Caco-2 (cell line): ENCODE results near the gene AXDND1. TPM values are rescaled to one million over a fixed set of nuclear protein-coding genes. Genes with fewer than 3 reads are reported as not detected.

Experiments
- BruUV-seq: library from RNA; stranded (reverse); fragments of 400-500 nt; replicated peaks from 2 replicates; lab custom pipeline; 2021; lab: Mats Ljungman, UMichigan
- CTCF ChIA-PET: fragments of 300-600 bp; sonication (Branson Sonifier 250); formaldehyde crosslinking; loops from one replicate; lab custom pipeline; 2022; ENCODE audit warnings: antibody characterized with exemption; lab: Charles Lee
- POLR2A ChIA-PET: fragments of 300-600 bp; sonication (Branson Sonifier 250); formaldehyde crosslinking; loops from one replicate; lab custom pipeline; 2022; ENCODE audit warnings: antibody characterized with exemption; lab: Charles Lee
- DNase-seq, 2 experiments: peaks; one replicate each; pipeline versions ENCODE4 v3.0.0 to v3.0.0-alpha.2; 2020 to 2022
- H3K27me3 ChIP-seq: replicated peaks from 2 replicates; pipeline ENCODE4 v1.6.0; 2011; ENCODE audit warnings: low read length; ENCODE audit not compliant: control insufficient read depth, insufficient read depth
- H3K36me3 ChIP-seq: 2 replicates; pipeline ENCODE4 v1.5.1; 2011; ENCODE audit warnings: low read length; ENCODE audit not compliant: control insufficient read depth, insufficient read depth
- H3K4me1 ChIP-seq: fragments of 250-450 bp; sonication (Bioruptor Pico); 2 replicates; pipeline ENCODE4 v1.5.1; 2020; ENCODE audit warnings: mild to moderate bottlenecking
- H3K4me3 ChIP-seq: 2 replicates; pipeline ENCODE4 v1.5.1; 2011; ENCODE audit warnings: low read depth, mild to moderate bottlenecking, control low read depth, low read length
- H3K9me3 ChIP-seq: fragments of 250-450 bp; sonication (Bioruptor Pico); 2 replicates; pipeline ENCODE4 v1.5.1; 2020; ENCODE audit warnings: mild to moderate bottlenecking, moderate library complexity
- H3K27ac Mint-ChIP-seq: one replicate; pipeline ENCODE4 v1.8.0; 2022; ENCODE audit warnings: mixed read lengths; ENCODE audit not compliant: unreplicated experiment
- H3K27me3 Mint-ChIP-seq: one replicate; pipeline ENCODE4 v1.8.0; 2022; ENCODE audit warnings: mixed read lengths; ENCODE audit not compliant: insufficient read depth, unreplicated experiment
- H3K36me3 Mint-ChIP-seq: one replicate; pipeline ENCODE4 v1.8.0; 2022; ENCODE audit warnings: mild to moderate bottlenecking, mixed read lengths; ENCODE audit not compliant: insufficient read depth, unreplicated experiment
- H3K4me1 Mint-ChIP-seq: one replicate; pipeline ENCODE4 v1.8.0; 2022; ENCODE audit warnings: low read depth, mixed read lengths; ENCODE audit not compliant: unreplicated experiment
- H3K4me3 Mint-ChIP-seq: one replicate; pipeline ENCODE4 v1.8.0; 2022; ENCODE audit warnings: mild to moderate bottlenecking, moderate library complexity, mixed read lengths; ENCODE audit not compliant: unreplicated experiment
- H3K9me3 Mint-ChIP-seq: one replicate; pipeline ENCODE4 v1.8.0; 2022; ENCODE audit warnings: mixed read lengths; ENCODE audit not compliant: unreplicated experiment
- CTCF ChIP-seq, 2 experiments: fragments of 200-600 bp in 1 of 2; IDR thresholded peaks; 1 replicate in 1 of 2; 2 replicates in 1 of 2; pipeline versions ENCODE4 v1.5.1 to v1.8.0; 2011 to 2022; ENCODE audit warnings: antibody characterized with exemption in 1 of 2, control low read depth in 1 of 2, inconsistent platforms in 1 of 2, low read depth in 1 of 2, low read length in 1 of 2, mild to moderate bottlenecking in 1 of 2, moderate library complexity in 1 of 2; ENCODE audit not compliant: insufficient read depth in 1 of 2, severe bottlenecking in 1 of 2, unreplicated experiment in 1 of 2
- intact Hi-C: fragments of 100-400 bp; cut with micrococcal nuclease; formaldehyde crosslinking; loops from one replicate; pipeline ENCODE4 v1.10.0; 2022; ENCODE audit not compliant: unreplicated experiment
- total RNA-seq: library from RNA; stranded (reverse); gene quantifications from 2 replicates; pipeline ENCODE4 v1.2.3, GENCODE V29; 2022

The AXDND1 gene
- total RNA-seq, 1 experiment from 2014 or later = not detected

GRCh38 chr1:179529482-179530195 is 163.9 kb downstream of the AXDND1 start:
- H3K9me3 ChIP-seq = no peaks in the 10 kb centered on the region
- ChIA-PET CTCF (no interaction called here), POLR2A (interaction anchor here (0.6 kb wide), 1 partner anchor 11 kb away, joined by 3 read pairs; no protein-coding TSS in a partner anchor)
- no peaks in the 10 kb centered on the region for H3K4me1 ChIP-seq
- intact Hi-C loops = no loop called here
- no peaks in the 10 kb centered on the region for H3K36me3 ChIP-seq
- DNase-seq = no peak
- no peak overlapping the region for H3K4me3 ChIP-seq
- H3K4me1 Mint-ChIP-seq = no peaks in the 10 kb centered on the region
- peaks cover 12% of the 10 kb centered on the region for H3K27me3 Mint-ChIP-seq
- TF ChIP-seq CTCF (IDR thresholded peaks at IDR 0.05; ENCODE audit: insufficient read depth in 1 of 2, low read depth in 1 of 2, low read length in 1 of 2, severe bottlenecking in 1 of 2, unreplicated experiment in 1 of 2) = no peak
- no peaks in the 10 kb centered on the region for H3K9me3 Mint-ChIP-seq
- BruUV-seq = no TSS peak
- H3K27ac Mint-ChIP-seq = no peak overlapping the region
- H3K27me3 ChIP-seq = no peaks in the 10 kb centered on the region
- H3K36me3 Mint-ChIP-seq = no peaks in the 10 kb centered on the region
- no peak overlapping the region for H3K4me3 Mint-ChIP-seq

GRCh38 chr1:179530352-179530751 is 164.6 kb downstream of the AXDND1 start:
- Histone ChIP-seq H3K4me1 (no peaks in the 10 kb centered on the region), H3K9me3 (no peaks in the 10 kb centered on the region), H3K27me3 (no peaks in the 10 kb centered on the region), H3K36me3 (no peaks in the 10 kb centered on the region), H3K4me3 (no peak overlapping the region)
- no peak for TF ChIP-seq CTCF (IDR thresholded peaks at IDR 0.05; ENCODE audit: insufficient read depth in 1 of 2, low read depth in 1 of 2, low read length in 1 of 2, severe bottlenecking in 1 of 2, unreplicated experiment in 1 of 2)
- Mint-ChIP-seq H3K27ac (no peak overlapping the region), H3K4me3 (no peak overlapping the region), H3K27me3 (peaks cover 9% of the 10 kb centered on the region), H3K4me1 (no peaks in the 10 kb centered on the region), H3K36me3 (no peaks in the 10 kb centered on the region), H3K9me3 (no peaks in the 10 kb centered on the region)
- no peak for DNase-seq
- BruUV-seq = no TSS peak
- ChIA-PET CTCF (no interaction called here), POLR2A (no interaction called here)
- intact Hi-C loops = no loop called here

GRCh38 chr1:179541774-179542173 is 176.0 kb downstream of the AXDND1 start:
- ChIA-PET POLR2A (no interaction called here), CTCF (no interaction called here)
- no peak overlapping the region for H3K4me3 ChIP-seq
- TF ChIP-seq CTCF (IDR thresholded peaks at IDR 0.05; ENCODE audit: insufficient read depth in 1 of 2, low read depth in 1 of 2, low read length in 1 of 2, severe bottlenecking in 1 of 2, unreplicated experiment in 1 of 2) = no peak
- H3K4me3 Mint-ChIP-seq = no peak overlapping the region
- no peaks in the 10 kb centered on the region for H3K4me1 ChIP-seq
- no TSS peak for BruUV-seq
- DNase-seq = no peak
- no peaks in the 10 kb centered on the region for H3K36me3 ChIP-seq
- no peaks in the 10 kb centered on the region for H3K9me3 ChIP-seq
- H3K27me3 ChIP-seq = no peaks in the 10 kb centered on the region
- H3K9me3 Mint-ChIP-seq = peaks cover 26% of the 10 kb centered on the region
- H3K27ac Mint-ChIP-seq = no peak overlapping the region
- intact Hi-C loops = no loop called here
- no peaks in the 10 kb centered on the region for H3K36me3 Mint-ChIP-seq
- no peaks in the 10 kb centered on the region for H3K4me1 Mint-ChIP-seq
- peaks cover 20% of the 10 kb centered on the region for H3K27me3 Mint-ChIP-seq
